GM23248 (cell line): Measurements from ENCODE around the gene MYH9.

Experiments used
- EZH2 ChIP-seq: fragments of 200-600 bp; sonication (generic); IDR thresholded peaks from 2 replicates; pipeline ENCODE4 v1.6.1; 2018; ENCODE audit warnings: antibody characterized with exemption, mild to moderate bottlenecking; ENCODE audit not compliant: insufficient read depth, poor library complexity, severe bottlenecking
- EZH2phosphoT487 ChIP-seq: fragments of 200-600 bp; sonication (generic); IDR thresholded peaks from 2 replicates; pipeline ENCODE4 v1.6.1; 2018; ENCODE audit warnings: antibody characterized with exemption, moderate library complexity, mild to moderate bottlenecking, low read depth; ENCODE audit not compliant: insufficient read depth

GRCh38 chr22:36331912-36332622 is 55.7 kb downstream of the MYH9 start:
- TF ChIP-seq EZH2phosphoT487 (no peak), EZH2 (no peak)
